ENCODE results near the gene METTL1.

The METTL1 gene

GRCh38 chr12:57735952-57736740 lies 35.8 kb downstream of the METTL1 start:
- no peak for DNase-seq

GRCh38 chr12:57735198-57735855 lies 36.6 kb downstream of the METTL1 start:
- DNase-seq: no peak

GRCh38 chr12:57734591-57734990 lies 37.3 kb downstream of the METTL1 start:
- no peak for DNase-seq

GRCh38 chr12:57733928-57734327 lies 38.0 kb downstream of the METTL1 start:
- DNase-seq: no peak

- no peak for DNase-seq
Measured at GRCh38 chr12:57732726-57733593, 38.9 kb downstream of the METTL1 start.

GRCh38 chr12:57732270-57732669 lies 39.6 kb downstream of the METTL1 start:
- no peak for DNase-seq

GRCh38 chr12:57731411-57732080 lies 40.4 kb downstream of the METTL1 start:
- no peak for DNase-seq

GRCh38 chr12:57730336-57731067 lies 41.4 kb downstream of the METTL1 start:
- DNase-seq: no peak

- no peak for DNase-seq
Measured at GRCh38 chr12:57729321-57729844, 42.5 kb downstream of the METTL1 start.

- no peak for DNase-seq
Measured at GRCh38 chr12:57727758-57728395, 44.0 kb downstream of the METTL1 start.

GRCh38 chr12:57726884-57727757 lies 44.8 kb downstream of the METTL1 start:
- DNase-seq: no peak

- no peak for DNase-seq
Measured at GRCh38 chr12:57726151-57726883, 45.6 kb downstream of the METTL1 start.

- DNase-seq: no peak
Measured at GRCh38 chr12:57725851-57726150, 46.1 kb downstream of the METTL1 start.

- DNase-seq: no peak
Measured at GRCh38 chr12:57724936-57725740, 46.8 kb downstream of the METTL1 start.

- no peak for DNase-seq
Measured at GRCh38 chr12:57724003-57724935, 47.6 kb downstream of the METTL1 start.

- DNase-seq: no peak
Measured at GRCh38 chr12:57723630-57723962, 48.3 kb downstream of the METTL1 start.

- no peak for DNase-seq
Measured at GRCh38 chr12:57722716-57723629, 48.9 kb downstream of the METTL1 start.
